HL-60 (cell line): ENCODE results near the gene HMSD.

Source experiments
- DNase-seq, 2 experiments: peaks; one replicate each; pipeline ENCODE4 v3.0.0-alpha.2; 2010 to 2020; ENCODE audit warnings: low read depth in 1 of 2, low spot score in 1 of 2
- H3K27ac ChIP-seq: fragments of 250-450 bp; sonication (Bioruptor Pico); replicated peaks from 2 replicates; pipeline ENCODE4 v1.5.1; 2020; ENCODE audit warnings: mild to moderate bottlenecking, moderate library complexity
- H3K27me3 ChIP-seq: fragments of 250-450 bp; sonication (Bioruptor Pico); 2 replicates; pipeline ENCODE4 v1.5.1; 2021; ENCODE audit warnings: mild to moderate bottlenecking, moderate library complexity; ENCODE audit not compliant: insufficient read depth, poor library complexity, severe bottlenecking
- H3K4me3 ChIP-seq: replicated peaks from 2 replicates; pipeline ENCODE4 v1.5.1; 2011; ENCODE audit warnings: mild to moderate bottlenecking, control low read depth, low read length; ENCODE audit not compliant: insufficient read depth
- GABPA ChIP-seq: IDR thresholded peaks from 2 replicates; pipeline ENCODE4 v1.6.1; 2012; ENCODE audit warnings: low read depth
- POLR2AphosphoS5 ChIP-seq: IDR thresholded peaks from 2 replicates; pipeline ENCODE4 v1.6.1; 2012; ENCODE audit warnings: low read depth
- SPI1 ChIP-seq: IDR thresholded peaks from 2 replicates; pipeline ENCODE4 v1.6.1; 2012; ENCODE audit warnings: low read depth, mild to moderate bottlenecking, borderline replicate concordance
- TF ChIP-seq, protein P1 (sequence below): IDR thresholded peaks from one replicate; pipeline ENCODE4 v1.5.1; 2011; ENCODE audit warnings: low read length, control low read depth, inconsistent platforms; ENCODE audit not compliant: insufficient read depth
- TF ChIP-seq, protein P2 (sequence below): IDR thresholded peaks from 2 replicates; pipeline ENCODE4 v1.6.1; 2012; ENCODE audit warnings: low read depth; ENCODE audit not compliant: insufficient replicate concordance

HMSD gene

GRCh38 chr18:63908858-63909257 lies 40.2 kb upstream of the HMSD start:
- Histone ChIP-seq H3K27ac (peak overlapping the region; percentile 97), H3K27me3 (no peaks in the 10 kb centered on the region), H3K4me3 (peak overlapping the region; percentile 55)
- TF ChIP-seq POLR2AphosphoS5: 0 out of 2 replicates have a peak, but pooled peaks have one; percentile 34
- TF ChIP-seq, protein P1, sequence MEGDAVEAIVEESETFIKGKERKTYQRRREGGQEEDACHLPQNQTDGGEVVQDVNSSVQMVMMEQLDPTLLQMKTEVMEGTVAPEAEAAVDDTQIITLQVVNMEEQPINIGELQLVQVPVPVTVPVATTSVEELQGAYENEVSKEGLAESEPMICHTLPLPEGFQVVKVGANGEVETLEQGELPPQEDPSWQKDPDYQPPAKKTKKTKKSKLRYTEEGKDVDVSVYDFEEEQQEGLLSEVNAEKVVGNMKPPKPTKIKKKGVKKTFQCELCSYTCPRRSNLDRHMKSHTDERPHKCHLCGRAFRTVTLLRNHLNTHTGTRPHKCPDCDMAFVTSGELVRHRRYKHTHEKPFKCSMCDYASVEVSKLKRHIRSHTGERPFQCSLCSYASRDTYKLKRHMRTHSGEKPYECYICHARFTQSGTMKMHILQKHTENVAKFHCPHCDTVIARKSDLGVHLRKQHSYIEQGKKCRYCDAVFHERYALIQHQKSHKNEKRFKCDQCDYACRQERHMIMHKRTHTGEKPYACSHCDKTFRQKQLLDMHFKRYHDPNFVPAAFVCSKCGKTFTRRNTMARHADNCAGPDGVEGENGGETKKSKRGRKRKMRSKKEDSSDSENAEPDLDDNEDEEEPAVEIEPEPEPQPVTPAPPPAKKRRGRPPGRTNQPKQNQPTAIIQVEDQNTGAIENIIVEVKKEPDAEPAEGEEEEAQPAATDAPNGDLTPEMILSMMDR: no peak
- no peak for DNase-seq

GRCh38 chr18:63909870-63910269 lies 39.2 kb upstream of the HMSD start:
- H3K27me3 ChIP-seq: no peaks in the 10 kb centered on the region
- DNase-seq: no peak
- peak overlapping the region; percentile 97 for H3K27ac ChIP-seq
- no peak for TF ChIP-seq SPI1
- TF ChIP-seq, protein P1: no peak
- TF ChIP-seq, protein P2, sequence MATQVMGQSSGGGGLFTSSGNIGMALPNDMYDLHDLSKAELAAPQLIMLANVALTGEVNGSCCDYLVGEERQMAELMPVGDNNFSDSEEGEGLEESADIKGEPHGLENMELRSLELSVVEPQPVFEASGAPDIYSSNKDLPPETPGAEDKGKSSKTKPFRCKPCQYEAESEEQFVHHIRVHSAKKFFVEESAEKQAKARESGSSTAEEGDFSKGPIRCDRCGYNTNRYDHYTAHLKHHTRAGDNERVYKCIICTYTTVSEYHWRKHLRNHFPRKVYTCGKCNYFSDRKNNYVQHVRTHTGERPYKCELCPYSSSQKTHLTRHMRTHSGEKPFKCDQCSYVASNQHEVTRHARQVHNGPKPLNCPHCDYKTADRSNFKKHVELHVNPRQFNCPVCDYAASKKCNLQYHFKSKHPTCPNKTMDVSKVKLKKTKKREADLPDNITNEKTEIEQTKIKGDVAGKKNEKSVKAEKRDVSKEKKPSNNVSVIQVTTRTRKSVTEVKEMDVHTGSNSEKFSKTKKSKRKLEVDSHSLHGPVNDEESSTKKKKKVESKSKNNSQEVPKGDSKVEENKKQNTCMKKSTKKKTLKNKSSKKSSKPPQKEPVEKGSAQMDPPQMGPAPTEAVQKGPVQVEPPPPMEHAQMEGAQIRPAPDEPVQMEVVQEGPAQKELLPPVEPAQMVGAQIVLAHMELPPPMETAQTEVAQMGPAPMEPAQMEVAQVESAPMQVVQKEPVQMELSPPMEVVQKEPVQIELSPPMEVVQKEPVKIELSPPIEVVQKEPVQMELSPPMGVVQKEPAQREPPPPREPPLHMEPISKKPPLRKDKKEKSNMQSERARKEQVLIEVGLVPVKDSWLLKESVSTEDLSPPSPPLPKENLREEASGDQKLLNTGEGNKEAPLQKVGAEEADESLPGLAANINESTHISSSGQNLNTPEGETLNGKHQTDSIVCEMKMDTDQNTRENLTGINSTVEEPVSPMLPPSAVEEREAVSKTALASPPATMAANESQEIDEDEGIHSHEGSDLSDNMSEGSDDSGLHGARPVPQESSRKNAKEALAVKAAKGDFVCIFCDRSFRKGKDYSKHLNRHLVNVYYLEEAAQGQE: no peak
- H3K4me3 ChIP-seq: peak overlapping the region; percentile 55

DNA sequence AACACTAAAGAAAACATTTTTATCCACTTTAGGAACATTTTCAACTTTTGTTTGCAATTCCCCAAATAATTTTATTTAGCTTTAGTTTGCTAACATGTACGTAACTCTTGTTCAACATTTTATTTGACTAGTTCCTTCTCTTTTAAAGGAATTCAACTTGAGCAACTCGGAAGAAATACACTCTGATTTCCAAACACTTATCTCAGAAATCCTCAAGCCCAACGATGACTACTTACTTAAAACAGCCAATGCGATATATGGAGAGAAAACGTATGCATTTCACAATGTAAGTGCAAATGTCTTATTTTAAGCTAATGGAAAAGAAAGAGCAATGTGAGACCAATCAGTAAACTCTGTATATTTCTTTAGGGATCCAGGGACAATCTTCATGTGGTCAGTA lies 31.3 kb upstream of the HMSD start:
- no peaks in the 10 kb centered on the region for H3K27me3 ChIP-seq
- no peak overlapping the region for H3K4me3 ChIP-seq
- TF ChIP-seq, protein P1: no peak
- TF ChIP-seq GABPA (no peak), SPI1 (no peak), POLR2AphosphoS5 (no peak)
- TF ChIP-seq, protein P2: no peak
- DNase-seq: peak in 1 of 2 experiments; percentile 73
- H3K27ac ChIP-seq: peak overlapping the region; percentile 97

GRCh38 chr18:63922049-63922448 lies 27.1 kb upstream of the HMSD start:
- Histone ChIP-seq H3K4me3 (no peak overlapping the region), H3K27me3 (no peaks in the 10 kb centered on the region), H3K27ac (peak overlapping the region; percentile 12; the same call in 1 of the 2 replicates)
- TF ChIP-seq, protein P2: no peak
- TF ChIP-seq POLR2AphosphoS5 (no peak), GABPA (no peak), SPI1 (no peak)
- TF ChIP-seq, protein P1: no peak
- DNase-seq: no peak
